Upper lobe of left lung (tissue), 6 donors: ENCODE results near the gene CDK11B. TPM values are rescaled to one million over a fixed set of nuclear protein-coding genes. Genes with fewer than 3 reads are reported as not detected.
A peak's percentile ranks its signal among the peaks of the same experiment; 100 is the strongest.
"Not testable (repeated sequence)": the region's sequence is repeated elsewhere in the genome, so short reads cannot be mapped to it uniquely, and the experiment has no call there.

ENCODE experiments used
- ATAC-seq, 2 donors: fragments of 200-7000 bp; cut with Tn5 transposase; one replicate each; pipeline ENCODE4 v1.9.1; 2022; ENCODE audit warnings: mild to moderate bottlenecking in 2 of 2, moderate library complexity in 2 of 2; ENCODE audit not compliant: low FRiP score in 2 of 2
- DNase-seq, 2 donors: peaks; one replicate each; pipeline ENCODE4 v3.0.0-alpha.2; 2019 to 2020
- H3K27ac ChIP-seq, 4 donors: fragments of 200-600 bp; sonication (generic); one replicate each; pipeline ENCODE4 v1.5.1; 2016 to 2019
- H3K27me3 ChIP-seq, 4 donors: fragments of 200-600 bp; sonication (generic); one replicate each; pipeline ENCODE4 v1.5.1; 2017 to 2019
- H3K36me3 ChIP-seq, 4 donors: fragments of 200-600 bp; sonication (generic); one replicate each; pipeline ENCODE4 v1.5.1; 2016 to 2019
- H3K4me1 ChIP-seq, 4 donors: fragments of 200-600 bp; sonication (generic); one replicate each; pipeline ENCODE4 v1.5.1; 2018 to 2019
- H3K4me3 ChIP-seq, 4 donors: fragments of 200-600 bp; sonication (generic); one replicate each; pipeline ENCODE4 v1.5.1; 2017 to 2019; ENCODE audit warnings: mild to moderate bottlenecking in 2 of 4, moderate library complexity in 1 of 4
- H3K9me3 ChIP-seq, 4 donors: fragments of 200-600 bp; sonication (generic); one replicate each; pipeline ENCODE4 v1.5.1; 2018 to 2019
- CTCF ChIP-seq, 6 experiments: fragments of 450-650 bp in 4 of 6; fragments of 200-600 bp in 2 of 6; sonication (generic) in 2 of 6; IDR thresholded peaks; one replicate each; pipeline ENCODE4 v1.5.1; 2016 to 2019; ENCODE audit warnings: antibody characterized with exemption in 6 of 6
- EP300 ChIP-seq, 4 donors: sonication (generic); formaldehyde crosslinking; IDR thresholded peaks; one replicate each; pipeline ENCODE4 v1.5.1; 2017; ENCODE audit warnings: antibody characterized with exemption in 4 of 4, control low read depth in 2 of 4
- POLR2A ChIP-seq, 4 donors: fragments of 450-650 bp; IDR thresholded peaks; one replicate each; pipeline ENCODE4 v1.5.1; 2016 to 2017; ENCODE audit warnings: antibody characterized with exemption in 4 of 4, mild to moderate bottlenecking in 2 of 4
- POLR2AphosphoS5 ChIP-seq, 2 donors: sonication (generic); formaldehyde crosslinking; IDR thresholded peaks; one replicate each; pipeline ENCODE4 v1.5.1; 2017; ENCODE audit warnings: antibody characterized with exemption in 2 of 2
- WGBS, 2 donors: methylation state at CpG; one replicate each; pipeline ENCODE4 v1.1.5; 2017 to 2018; 5-methylcytosine and 5-hydroxymethylcytosine counted together
- total RNA-seq, 6 donors: library from RNA; depleted of rRNA in 4 of 6; stranded (reverse); fragments of >200 nt in 4 of 6; gene quantifications; one replicate each; pipeline versions ENCODE4 v1.1.0 to v1.2.1, GENCODE V29; 2016 to 2021
- donor health status: DM: no; HTN: no; CAD: no; lungs with moderate emphysema.
- donor health status: DM: no; HTN: yes; CAD: no; lungs with severe emphysema.

The CDK11B gene
- total RNA-seq, 6 donors from 2014 or later: 20.8 to 55.5 (median 24.9) TPM

GRCh38 chr1:1666526-1666925 is 7.7 kb upstream of the CDK11B start:
- ATAC-seq: no peak
- Histone ChIP-seq H3K27ac (no peak overlapping the region), H3K27me3 (no peaks in the 10 kb centered on the region), H3K4me1 (peaks cover 0 to 3% (median 0%) of the 10 kb centered on the region in 4 donors), H3K4me3 (no peak overlapping the region), H3K36me3 (peaks cover 21 to 67% (median 53%) of the 10 kb centered on the region in 4 donors), H3K9me3 (no peaks in the 10 kb centered on the region)
- 91 to 100% methylated on average over 1 to 13 of the region's 15 CpGs for WGBS, 2 donors
- DNase-seq: no peak
- TF ChIP-seq POLR2AphosphoS5 (IDR thresholded peaks at IDR 0.05) (no peak), POLR2A (IDR thresholded peaks at IDR 0.05) (no peak), EP300 (IDR thresholded peaks at IDR 0.05) (no peak), CTCF (IDR thresholded peaks at IDR 0.05) (no peak)

GRCh38 chr1:1665815-1666251 is 7.0 kb upstream of the CDK11B start:
- Histone ChIP-seq H3K27ac (no peak overlapping the region), H3K27me3 (no peaks in the 10 kb centered on the region), H3K4me3 (no peak overlapping the region), H3K36me3 (peaks cover 21 to 60% (median 46%) of the 10 kb centered on the region in 4 donors), H3K4me1 (peaks cover 0 to 3% (median 0%) of the 10 kb centered on the region in 4 donors), H3K9me3 (no peaks in the 10 kb centered on the region)
- DNase-seq (no peak), ATAC-seq (peak in 1 of 2 donors; percentile 45)
- TF ChIP-seq POLR2A (IDR thresholded peaks at IDR 0.05) (no peak), CTCF (IDR thresholded peaks at IDR 0.05) (peak in 5 of 6 experiments; percentile 25 to 51 (median 43)), EP300 (IDR thresholded peaks at IDR 0.05) (no peak)
- 72 to 90% methylated on average over 8 to 25 of the region's 25 CpGs for WGBS, 2 donors

- ATAC-seq (peak in 1 of 2 donors; percentile 37), DNase-seq (no peak)
- 93 to 94% methylated on average over 6 to 27 of the region's 27 CpGs for WGBS, 2 donors
Observed at GRCh38 chr1:1664941-1665814, 6.4 kb upstream of the CDK11B start.

GRCh38 chr1:1664318-1664717 is 5.5 kb upstream of the CDK11B start:
- H3K36me3 ChIP-seq: peaks cover 18 to 46% (median 34%) of the 10 kb centered on the region in 4 donors
- WGBS, 2 donors: 38 to 80% methylated on average over 1 to 4 of the region's 11 CpGs

More at GRCh38 chr1:1664941-1665814, 6.4 kb upstream of the CDK11B start:
- Histone ChIP-seq H3K4me3 (no peak overlapping the region), H3K27ac (no peak overlapping the region), H3K27me3 (no peaks in the 10 kb centered on the region), H3K4me1 (peaks cover 0 to 3% (median 0%) of the 10 kb centered on the region in 4 donors), H3K36me3 (peaks cover 21 to 55% (median 42%) of the 10 kb centered on the region in 4 donors), H3K9me3 (no peaks in the 10 kb centered on the region)
- TF ChIP-seq POLR2AphosphoS5 (IDR thresholded peaks at IDR 0.05) (no peak), EP300 (IDR thresholded peaks at IDR 0.05) (no peak), CTCF (IDR thresholded peaks at IDR 0.05) (no peak), POLR2A (IDR thresholded peaks at IDR 0.05) (no peak)

GRCh38 chr1:1662830-1663560 is 4.2 kb upstream of the CDK11B start:
- peak overlapping the region in 2 of 4 donors; percentile 39 to 40 for H3K27ac ChIP-seq
- WGBS, 2 donors: 62 to 66% methylated on average over 15 of the region's 15 CpGs
- peaks cover 18 to 36% (median 28%) of the 10 kb centered on the region in 4 donors for H3K36me3 ChIP-seq
- not testable (repeated sequence) for DNase-seq, H3K4me3 ChIP-seq, H3K4me1 ChIP-seq, H3K9me3 ChIP-seq, H3K27me3 ChIP-seq, ATAC-seq

More at GRCh38 chr1:1664318-1664717, 5.5 kb upstream of the CDK11B start:
- H3K27ac ChIP-seq, H3K4me1 ChIP-seq, DNase-seq, H3K4me3 ChIP-seq, H3K27me3 ChIP-seq, ATAC-seq, H3K9me3 ChIP-seq: not testable (repeated sequence)

DNA sequence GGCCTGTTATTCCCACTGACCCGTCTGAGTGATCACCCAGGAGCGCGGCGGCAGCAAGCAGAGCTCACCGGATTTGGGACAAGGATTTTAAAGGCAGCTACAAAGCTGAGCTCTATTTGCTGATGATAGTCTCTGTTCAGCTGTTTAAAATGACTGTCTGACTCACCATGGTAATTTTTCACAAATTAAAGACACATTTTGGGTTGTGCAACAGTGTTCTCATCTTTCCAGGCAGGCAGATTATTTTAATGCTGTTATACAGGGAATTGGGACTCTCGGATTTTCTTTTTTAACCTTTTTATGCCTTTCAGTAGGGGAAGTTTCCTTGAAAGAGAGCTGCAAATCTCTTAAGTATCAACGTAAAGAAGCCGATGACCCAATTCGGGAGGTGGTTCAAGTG is 3.6 kb upstream of the CDK11B start:
- peak overlapping the region in 2 of 4 donors; percentile 39 to 40 for H3K27ac ChIP-seq
- DNase-seq, H3K9me3 ChIP-seq, H3K4me3 ChIP-seq, H3K27me3 ChIP-seq, H3K4me1 ChIP-seq: not testable (repeated sequence)
- H3K36me3 ChIP-seq: peaks cover 18 to 30% (median 23%) of the 10 kb centered on the region in 4 donors
- 59 to 77% methylated on average over 4 to 9 of the region's 9 CpGs for WGBS, 2 donors
- ATAC-seq: peak in 1 of 2 donors; percentile 61

DNA sequence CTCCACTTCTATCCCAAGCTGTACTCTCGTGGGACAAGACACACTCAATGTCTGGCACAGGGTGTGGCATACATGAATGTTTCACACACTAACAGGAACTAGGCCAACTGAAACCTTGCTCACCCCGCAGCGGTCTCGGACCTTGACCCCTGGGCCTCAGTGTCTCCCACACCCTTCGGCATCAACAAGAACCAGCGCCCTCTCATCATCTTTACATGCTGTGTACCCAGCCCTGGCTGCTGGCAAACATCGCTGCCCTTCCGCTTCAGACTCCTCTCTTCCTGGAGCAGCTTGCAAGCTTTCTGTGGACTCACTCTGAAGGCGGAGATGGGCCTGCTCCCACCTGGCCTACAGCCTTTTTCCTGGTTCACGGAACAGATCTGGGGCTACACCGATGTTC is 10.5 kb downstream of the CDK11B start:
- H3K4me3 ChIP-seq, H3K9me3 ChIP-seq, H3K4me1 ChIP-seq, H3K27me3 ChIP-seq: not testable (repeated sequence)
- WGBS, 2 donors: 93 to 96% methylated on average over 11 of the region's 11 CpGs
- peak in 1 of 2 donors; percentile 14 for ATAC-seq
- Histone ChIP-seq H3K36me3 (peaks cover 20 to 73% (median 52%) of the 10 kb centered on the region in 4 donors), H3K27ac (peak overlapping the region in 2 of 4 donors; percentile 4 to 45)
- peak in 1 of 2 donors; percentile 17 for DNase-seq

GRCh38 chr1:1647567-1648241 is 11.1 kb downstream of the CDK11B start:
- not testable (repeated sequence) for H3K4me3 ChIP-seq, H3K4me1 ChIP-seq, H3K9me3 ChIP-seq, DNase-seq, H3K27me3 ChIP-seq
- H3K27ac ChIP-seq: peak overlapping the region in 2 of 4 donors; percentile 45 to 51
- ATAC-seq: peak in 1 of 2 donors; percentile 6
- 92 to 95% methylated on average over 13 to 17 of the region's 17 CpGs for WGBS, 2 donors
- peaks cover 20 to 67% (median 47%) of the 10 kb centered on the region in 4 donors for H3K36me3 ChIP-seq
